ENCODE measurements around the gene THBS1. TPM values are rescaled to one million over a fixed set of nuclear protein-coding genes. Genes with fewer than 3 reads are reported as not detected.

The THBS1 gene
- total RNA-seq, 1 donor, result 171 TPM

GRCh38 chr15:39582286-39582976 is 1.6 kb downstream of the THBS1 start:
- Histone ChIP-seq H3K9me3 (ENCODE audit: low read depth, low read length) (no peaks in the 10 kb centered on the region), H3K4me1 (ENCODE audit: insufficient read depth, low read length) (peaks cover 19% of the 10 kb centered on the region), H3K27me3 (ENCODE audit: insufficient read depth, low read length) (peaks cover 32% of the 10 kb centered on the region), H3K4me3 (ENCODE audit: low read length) (no peak overlapping the region)

GRCh38 chr15:39582977-39583595 is 2.2 kb downstream of the THBS1 start:
- Histone ChIP-seq H3K4me3 (ENCODE audit: low read length) (no peak overlapping the region), H3K4me1 (ENCODE audit: insufficient read depth, low read length) (peaks cover 19% of the 10 kb centered on the region), H3K27me3 (ENCODE audit: insufficient read depth, low read length) (peaks cover 30% of the 10 kb centered on the region), H3K9me3 (ENCODE audit: low read depth, low read length) (no peaks in the 10 kb centered on the region)

GRCh38 chr15:39583596-39584265 is 2.9 kb downstream of the THBS1 start:
- Histone ChIP-seq H3K27me3 (ENCODE audit: insufficient read depth, low read length) (peaks cover 25% of the 10 kb centered on the region), H3K4me1 (ENCODE audit: insufficient read depth, low read length) (peaks cover 19% of the 10 kb centered on the region), H3K4me3 (ENCODE audit: low read length) (no peak overlapping the region), H3K9me3 (ENCODE audit: low read depth, low read length) (no peaks in the 10 kb centered on the region)

GRCh38 chr15:39584266-39584659 is 3.4 kb downstream of the THBS1 start:
- Histone ChIP-seq H3K27me3 (ENCODE audit: insufficient read depth, low read length) (peaks cover 19% of the 10 kb centered on the region), H3K9me3 (ENCODE audit: low read depth, low read length) (no peaks in the 10 kb centered on the region), H3K4me1 (ENCODE audit: insufficient read depth, low read length) (peaks cover 19% of the 10 kb centered on the region), H3K4me3 (ENCODE audit: low read length) (no peak overlapping the region)

- peaks cover 15% of the 10 kb centered on the region for H3K27me3 ChIP-seq (ENCODE audit: insufficient read depth, low read length)
- peaks cover 15% of the 10 kb centered on the region for H3K4me1 ChIP-seq (ENCODE audit: insufficient read depth, low read length)
- H3K9me3 ChIP-seq (ENCODE audit: low read depth, low read length), result no peaks in the 10 kb centered on the region
- no peak overlapping the region for H3K4me3 ChIP-seq (ENCODE audit: low read length)
These were observed 3.9 kb downstream of the THBS1 start for GRCh38 chr15:39584662-39585388.

- peaks cover 10% of the 10 kb centered on the region for H3K4me1 ChIP-seq (ENCODE audit: insufficient read depth, low read length)
These were observed 4.5 kb downstream of the THBS1 start for GRCh38 chr15:39585389-39585841.

GRCh38 chr15:39585871-39586301 is 5.0 kb downstream of the THBS1 start:
- no peaks in the 10 kb centered on the region for H3K9me3 ChIP-seq (ENCODE audit: low read depth, low read length)
- peaks cover 6% of the 10 kb centered on the region for H3K4me1 ChIP-seq (ENCODE audit: insufficient read depth, low read length)
- peaks cover 15% of the 10 kb centered on the region for H3K27me3 ChIP-seq (ENCODE audit: insufficient read depth, low read length)
- H3K4me3 ChIP-seq (ENCODE audit: low read length), result no peak overlapping the region

More at GRCh38 chr15:39585389-39585841, 4.5 kb downstream of the THBS1 start:
- Histone ChIP-seq H3K27me3 (ENCODE audit: insufficient read depth, low read length) (peaks cover 15% of the 10 kb centered on the region), H3K4me3 (ENCODE audit: low read length) (no peak overlapping the region), H3K9me3 (ENCODE audit: low read depth, low read length) (no peaks in the 10 kb centered on the region)

GRCh38 chr15:39586387-39587095 is 5.7 kb downstream of the THBS1 start:
- Histone ChIP-seq H3K27me3 (ENCODE audit: insufficient read depth, low read length) (peaks cover 10% of the 10 kb centered on the region), H3K4me3 (ENCODE audit: low read length) (no peak overlapping the region), H3K9me3 (ENCODE audit: low read depth, low read length) (no peaks in the 10 kb centered on the region), H3K4me1 (ENCODE audit: insufficient read depth, low read length) (no peaks in the 10 kb centered on the region)

- Histone ChIP-seq H3K4me3 (ENCODE audit: low read length) (no peak overlapping the region), H3K27me3 (ENCODE audit: insufficient read depth, low read length) (peaks cover 4% of the 10 kb centered on the region), H3K9me3 (ENCODE audit: low read depth, low read length) (no peaks in the 10 kb centered on the region), H3K4me1 (ENCODE audit: insufficient read depth, low read length) (no peaks in the 10 kb centered on the region)
These were observed 6.3 kb downstream of the THBS1 start for GRCh38 chr15:39587096-39587721.

GRCh38 chr15:39587731-39588530 is 7.1 kb downstream of the THBS1 start:
- Histone ChIP-seq H3K27me3 (ENCODE audit: insufficient read depth, low read length) (no peaks in the 10 kb centered on the region), H3K4me3 (ENCODE audit: low read length) (no peak overlapping the region), H3K4me1 (ENCODE audit: insufficient read depth, low read length) (no peaks in the 10 kb centered on the region), H3K9me3 (ENCODE audit: low read depth, low read length) (no peaks in the 10 kb centered on the region)

GRCh38 chr15:39588531-39589192 is 7.8 kb downstream of the THBS1 start:
- Histone ChIP-seq H3K4me3 (ENCODE audit: low read length) (no peak overlapping the region), H3K9me3 (ENCODE audit: low read depth, low read length) (no peaks in the 10 kb centered on the region), H3K27me3 (ENCODE audit: insufficient read depth, low read length) (no peaks in the 10 kb centered on the region), H3K4me1 (ENCODE audit: insufficient read depth, low read length) (no peaks in the 10 kb centered on the region)

GRCh38 chr15:39589193-39589814 is 8.4 kb downstream of the THBS1 start:
- no peaks in the 10 kb centered on the region for H3K9me3 ChIP-seq (ENCODE audit: low read depth, low read length)
- no peak overlapping the region for H3K4me3 ChIP-seq (ENCODE audit: low read length)
- no peaks in the 10 kb centered on the region for H3K27me3 ChIP-seq (ENCODE audit: insufficient read depth, low read length)
- no peaks in the 10 kb centered on the region for H3K4me1 ChIP-seq (ENCODE audit: insufficient read depth, low read length)

Measured in mononuclear cell (primary cell).